Epithelial cell of proximal tubule (primary cell): Measurements from ENCODE around the gene DOCK10. TPM values are rescaled to one million over a fixed set of nuclear protein-coding genes. Genes with fewer than 3 reads are reported as not detected.

ENCODE experiments used
- DNase-seq: peaks from one replicate; pipeline ENCODE4 v3.0.0-alpha.2; 2011; ENCODE audit warnings: low read depth
- H3K4me3 ChIP-seq: 2 replicates; pipeline ENCODE4 v1.5.1; 2011; ENCODE audit warnings: low read depth, mild to moderate bottlenecking, low read length
- CTCF ChIP-seq: conservative IDR thresholded peaks from 2 replicates; pipeline ENCODE4 v1.5.1; 2012; ENCODE audit warnings: low read depth, mild to moderate bottlenecking, low read length
- total RNA-seq: library from RNA; depleted of rRNA; stranded (reverse); fragments of >200 nt; gene quantifications from 2 replicates; pipeline ENCODE4 v1.2.3, GENCODE V29; 2015

Gene DOCK10
- total RNA-seq, 1 donor from 2014 or later = 2.1 TPM

- TF ChIP-seq CTCF = no peak
- H3K4me3 ChIP-seq = no peak overlapping the region
- no peak for DNase-seq
These were observed 320.0 kb downstream of the DOCK10 start for GRCh38 chr2:224722250-224722649.

- DNase-seq = no peak
- no peak for TF ChIP-seq CTCF
- no peak overlapping the region for H3K4me3 ChIP-seq
These were observed 325.3 kb downstream of the DOCK10 start for GRCh38 chr2:224716921-224717320.

GRCh38 chr2:224716201-224716600, 326.1 kb downstream of the DOCK10 start, which contains the start of gene CCDC195:
Gene CCDC195, minus strand, starts transcription at chr2:224716365. Its CDS starts 0 bp downstream, at chr2:224716365.
- H3K4me3 ChIP-seq = no peak within 1 kb of the TSS
- DNase-seq = no peak
- TF ChIP-seq CTCF = no peak
